RWPE1 (cell line): ENCODE data around the gene CIDEB.

Source experiments
- CTCF ChIA-PET: fragments of 350-600 bp; sonication (Branson Sonifier 250); formaldehyde crosslinking; extraction: SDS; loops from one replicate; lab custom pipeline; 2021; lab: Yijun Ruan, JAX
- POLR2A ChIA-PET: fragments of 400-600 bp; formaldehyde crosslinking; extraction: SDS; loops from one replicate; lab custom pipeline; 2020; ENCODE audit warnings: antibody characterized with exemption; ENCODE audit not compliant: low non-redundant PET; lab: Yijun Ruan, JAX
- DNase-seq: peaks from one replicate; pipeline ENCODE4 v3.0.0; 2012; ENCODE audit warnings: low spot score
- H3K27ac ChIP-seq: fragments of 450-650 bp; 2 replicates; pipeline ENCODE4 v1.5.1; 2017
- CTCF ChIP-seq: fragments of 450-650 bp; conservative IDR thresholded peaks from 2 replicates; pipeline ENCODE4 v1.5.1; 2017; ENCODE audit warnings: low read depth, mild to moderate bottlenecking

Gene CIDEB

GRCh38 chr14:24281636-24282035 is 26.1 kb downstream of the CIDEB start:
- peak overlapping the region; percentile 58 for H3K27ac ChIP-seq
- POLR2A ChIA-PET = no interaction called here
- no peak for TF ChIP-seq CTCF
- CTCF ChIA-PET = interaction anchor here (0.6 to 1.2 kb wide), 2 partner anchors 10 to 12 kb away, joined by 3 read pairs; no protein-coding TSS in a partner anchor
- DNase-seq = no peak

GRCh38 chr14:24280797-24281460 is 26.8 kb downstream of the CIDEB start:
- no peak for TF ChIP-seq CTCF
- CTCF ChIA-PET = interaction anchor here (0.6 to 1.2 kb wide), 4 partner anchors 12 to 38 kb away, joined by 3 read pairs; no protein-coding TSS in a partner anchor
- POLR2A ChIA-PET = no interaction called here
- DNase-seq = no peak
- H3K27ac ChIP-seq = peak overlapping the region; percentile 58

GRCh38 chr14:24279301-24280186 is 28.2 kb downstream of the CIDEB start:
- TF ChIP-seq CTCF = no peak
- DNase-seq = no peak
- H3K27ac ChIP-seq = peak overlapping the region; percentile 21
- ChIA-PET POLR2A (interaction anchor here (0.7 kb wide), 1 partner anchor 9 kb away, joined by 3 read pairs; no protein-coding TSS in a partner anchor), CTCF (interaction anchor here (0.6 to 3.6 kb wide), 4 partner anchors 11 to 38 kb away, joined by 3 to 15 read pairs (median 4); partner anchors contain the start of genes LTB4R2 and TINF2)

- no peak overlapping the region for H3K27ac ChIP-seq
- POLR2A ChIA-PET = no interaction called here
- TF ChIP-seq CTCF = no peak
- CTCF ChIA-PET = interaction anchor here (0.5 to 3.6 kb wide), 3 partner anchors 11 to 36 kb away, joined by 3 to 15 read pairs (median 5); partner anchors contain the start of gene TINF2
- no peak for DNase-seq
Measured at GRCh38 chr14:24278424-24278823, 29.4 kb downstream of the CIDEB start.

- ChIA-PET CTCF (interaction anchor here (0.5 to 3.6 kb wide), 4 partner anchors 11 to 36 kb away, joined by 3 to 15 read pairs (median 4); partner anchors contain the start of genes CIDEB and TINF2), POLR2A (no interaction called here)
- H3K27ac ChIP-seq = no peak overlapping the region; the same call in 1 of the 2 replicates
- DNase-seq = no peak
- TF ChIP-seq CTCF = no peak
Measured at GRCh38 chr14:24277606-24278321, 30.0 kb downstream of the CIDEB start.
